SH-SY5Y (cell line): ENCODE data around the gene IZUMO1.

Experiments used
- GATA2 ChIP-seq: IDR thresholded peaks from 2 replicates; pipeline ENCODE4 v1.6.1; 2011; ENCODE audit warnings: mild to moderate bottlenecking, low read depth, low read length
- GATA3 ChIP-seq: IDR thresholded peaks from 2 replicates; pipeline ENCODE4 v1.6.1; 2011; ENCODE audit warnings: low read depth, mild to moderate bottlenecking, low read length, moderate library complexity

GRCh38 chr19:48738557-48739403 lies 7.9 kb downstream of the IZUMO1 start:
- TF ChIP-seq GATA2 (no peak), GATA3 (no peak)
